NCI-H774 (cell line): ENCODE measurements around the gene GMDS.

ENCODE experiments used
- DNase-seq: peaks from one replicate; lab custom pipeline; 2025; lab: John Stamatoyannopoulos, UW

The GMDS gene

GRCh38 chr6:1601158-1602048, 644.0 kb downstream of the GMDS start:
- DNase-seq: no peak

DNA sequence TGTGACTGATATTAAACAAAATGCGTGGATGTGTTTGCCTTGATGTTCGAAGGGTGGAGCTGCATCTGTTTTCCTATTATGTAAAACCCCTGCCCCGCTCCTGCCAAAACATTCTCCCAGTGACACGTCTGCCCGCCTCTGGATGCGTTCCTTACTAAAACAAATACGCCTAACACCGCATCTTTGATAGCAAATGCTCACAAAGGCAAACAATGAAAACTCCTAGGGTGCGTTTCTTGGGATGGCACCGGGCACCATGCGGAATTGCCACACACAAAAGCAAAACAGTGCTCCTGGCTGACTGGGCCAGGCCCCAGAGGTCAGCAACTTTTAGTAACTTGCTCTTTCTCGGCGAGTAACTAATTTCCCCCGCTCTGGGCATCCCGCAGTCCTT, 644.6 kb downstream of the GMDS start:
- DNase-seq: no peak

DNA sequence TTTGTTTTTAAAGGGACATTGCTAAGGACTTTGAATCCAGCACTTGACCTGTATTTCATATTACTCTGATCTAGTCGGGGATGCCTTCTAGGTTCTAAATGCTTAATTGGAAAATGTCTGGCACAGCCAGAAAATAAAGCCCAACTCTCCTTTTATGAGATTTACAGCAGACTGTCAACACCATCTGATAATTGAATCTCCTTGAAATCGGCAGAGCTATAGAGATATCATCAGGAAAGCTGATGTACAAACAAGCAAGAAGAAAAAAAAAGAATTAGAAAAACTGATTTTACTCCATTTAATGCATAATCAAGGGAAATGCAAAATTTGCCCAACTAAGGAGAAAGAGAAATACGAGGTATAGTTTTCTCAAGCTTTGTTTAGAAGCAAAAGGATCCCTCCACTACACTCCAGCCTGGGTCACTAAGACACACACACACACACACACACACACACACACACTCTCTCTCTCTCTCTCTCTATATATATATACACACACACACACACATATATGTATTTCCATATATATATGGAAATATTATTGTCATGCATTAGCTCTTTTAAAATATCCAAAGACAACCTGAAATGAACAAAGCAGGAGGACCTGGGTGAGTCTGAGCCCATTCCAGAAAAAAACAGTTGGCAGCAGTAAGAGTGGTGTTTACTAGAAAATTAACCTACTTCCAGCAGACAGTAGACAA, 645.2 kb downstream of the GMDS start:
- no peak for DNase-seq

- no peak for DNase-seq
Observed at GRCh38 chr6:1599469-1599868, 645.9 kb downstream of the GMDS start.

- no peak for DNase-seq
Observed at GRCh38 chr6:1598886-1599285, 646.5 kb downstream of the GMDS start.

- DNase-seq: no peak
Observed at GRCh38 chr6:1598433-1598832, 647.0 kb downstream of the GMDS start.

GRCh38 chr6:1597924-1598323, 647.5 kb downstream of the GMDS start:
- DNase-seq: no peak

- no peak for DNase-seq
Observed at GRCh38 chr6:1597121-1597744, 648.2 kb downstream of the GMDS start.

DNA sequence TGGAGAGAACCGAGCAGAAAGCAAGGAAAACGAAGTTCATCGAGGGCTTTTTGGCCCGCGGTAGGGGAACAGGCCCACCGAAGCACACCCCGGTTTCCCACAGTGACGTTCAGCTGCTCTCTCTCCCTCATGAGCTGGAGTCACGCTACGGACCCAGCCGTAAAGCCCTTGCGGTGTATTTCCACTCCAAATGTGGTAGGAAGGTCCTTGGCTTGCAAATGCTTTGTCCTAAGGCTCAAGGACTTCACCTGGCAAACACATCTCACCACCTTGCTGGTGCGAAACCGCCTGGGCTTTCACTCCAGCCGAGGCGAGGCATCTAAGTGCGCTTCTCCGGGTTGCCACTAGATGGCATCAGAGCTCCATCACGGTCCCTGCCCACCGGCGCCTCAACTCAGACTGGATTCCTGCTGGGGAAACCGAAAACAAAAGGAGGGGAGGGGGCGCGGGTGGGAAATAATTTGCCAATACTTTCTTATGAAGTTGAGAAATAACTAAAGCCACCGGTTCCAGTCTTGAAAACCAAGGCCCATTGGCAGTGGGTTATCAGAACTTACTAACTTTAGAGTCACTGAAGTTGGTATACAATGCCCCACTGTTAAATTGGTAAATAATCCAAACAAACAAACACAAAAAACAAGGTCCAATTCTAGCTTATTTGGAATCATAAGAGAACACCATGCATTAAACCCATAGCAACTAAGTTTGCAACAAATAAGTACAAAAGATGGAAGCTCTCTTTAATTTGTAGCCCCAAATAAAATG, 649.1 kb downstream of the GMDS start:
- DNase-seq: peak; percentile 15

GRCh38 chr6:1595271-1596087, 649.9 kb downstream of the GMDS start:
- DNase-seq: no peak

- DNase-seq: no peak
Observed at GRCh38 chr6:1594445-1595200, 650.8 kb downstream of the GMDS start.

GRCh38 chr6:1593958-1594314, 651.5 kb downstream of the GMDS start:
- no peak for DNase-seq

DNA sequence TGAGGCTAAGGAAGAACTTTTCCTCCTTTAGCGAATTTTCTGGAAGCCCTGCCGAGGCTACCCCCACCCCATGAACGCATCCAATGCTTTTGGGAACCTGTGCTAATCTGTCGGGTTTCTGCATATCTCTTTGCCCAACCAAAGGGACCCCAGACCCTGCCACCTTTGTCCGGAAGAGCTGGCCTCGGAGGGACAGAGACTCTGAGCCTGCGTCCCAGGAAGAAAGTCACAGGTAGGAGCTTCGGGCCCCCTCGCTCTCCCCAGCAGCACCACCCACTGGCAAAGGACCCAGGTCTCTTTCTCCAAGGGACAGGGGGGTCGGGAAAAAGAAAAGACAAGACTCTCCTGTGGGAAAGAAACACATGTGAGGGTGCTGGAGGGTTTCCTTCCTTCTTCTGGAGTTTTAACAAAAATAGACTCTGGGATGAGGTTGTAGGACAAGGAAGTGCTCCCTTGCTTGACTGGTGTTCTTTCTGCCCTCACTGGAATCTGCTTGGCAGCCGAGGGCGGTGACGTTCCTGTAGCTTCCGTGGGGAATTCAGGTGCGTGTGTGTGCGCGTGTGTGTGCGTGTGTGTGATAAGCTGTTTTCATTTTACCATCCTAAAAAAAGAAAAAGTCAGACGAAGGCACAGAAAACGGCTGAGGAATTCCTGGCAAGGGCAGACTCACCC, 652.0 kb downstream of the GMDS start:
- no peak for DNase-seq

DNA sequence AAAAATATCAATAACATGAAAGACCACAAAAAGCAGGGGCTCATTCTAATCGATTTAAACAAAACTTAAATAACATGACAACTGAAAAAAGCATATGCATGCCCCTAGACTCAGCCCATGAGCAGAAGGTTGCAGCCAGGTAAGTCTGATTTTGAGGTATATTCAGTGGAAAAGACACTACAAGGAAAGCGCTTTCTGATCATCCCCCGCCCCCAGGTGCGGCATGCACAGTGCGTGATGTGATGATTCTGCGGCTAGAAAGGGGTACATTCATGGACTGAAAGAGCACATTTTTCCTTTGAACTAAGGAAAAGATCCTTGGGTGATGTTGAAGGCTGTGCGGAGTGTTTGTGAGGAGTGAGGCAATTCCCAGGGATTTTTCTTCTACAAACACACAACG, 652.6 kb downstream of the GMDS start:
- DNase-seq: no peak

DNA sequence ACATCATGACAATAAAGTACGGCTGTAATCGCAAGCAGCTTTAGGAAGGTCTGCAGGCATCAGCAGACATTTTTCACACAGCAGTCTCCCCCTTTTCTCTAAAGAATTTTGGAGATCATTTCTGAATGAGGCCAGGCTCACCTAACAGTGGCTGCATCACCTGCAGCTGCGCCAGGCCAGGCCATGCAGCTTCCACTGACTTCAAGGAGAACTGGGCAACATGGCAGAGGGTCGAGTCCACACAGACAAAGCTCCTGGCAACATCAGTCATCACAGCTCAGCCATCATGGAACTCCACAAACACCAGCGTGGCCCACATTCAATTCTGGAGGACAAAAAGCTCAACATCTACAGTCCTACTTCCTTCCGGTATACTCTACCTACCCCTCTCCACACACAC, 653.5 kb downstream of the GMDS start:
- no peak for DNase-seq

GRCh38 chr6:1591243-1591642, 654.2 kb downstream of the GMDS start:
- no peak for DNase-seq

GRCh38 chr6:1590580-1590979, 654.8 kb downstream of the GMDS start:
- DNase-seq: no peak

DNA sequence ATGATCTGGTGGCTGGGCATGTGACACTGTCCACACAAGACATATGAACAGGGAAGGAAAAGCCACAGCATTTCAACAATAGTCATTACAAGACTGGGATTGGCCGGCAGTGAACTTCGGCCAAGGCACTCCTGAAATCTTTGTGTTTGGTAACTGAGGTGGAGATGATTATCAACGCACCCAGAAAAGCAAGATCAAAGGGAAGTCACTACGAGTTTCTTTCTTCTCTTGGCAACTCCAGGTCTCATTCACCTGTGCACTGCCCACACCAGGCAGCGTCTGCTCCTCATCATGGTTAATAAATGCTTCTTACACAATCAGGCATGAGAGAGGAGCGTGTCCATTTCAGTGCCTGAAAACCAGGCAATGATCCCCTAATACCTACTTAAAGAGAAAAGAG, 656.2 kb downstream of the GMDS start:
- no peak for DNase-seq

GRCh38 chr6:1587977-1588376, 657.4 kb downstream of the GMDS start:
- DNase-seq: no peak

GRCh38 chr6:1587546-1587945, 657.9 kb downstream of the GMDS start:
- no peak for DNase-seq
